DOHH2 (cell line): ENCODE data around the gene CNOT3.

Source experiments
- CTCF ChIP-seq: fragments of 200-600 bp; sonication (generic); IDR thresholded peaks from one replicate; pipeline ENCODE4 v1.5.1; 2014; ENCODE audit warnings: antibody characterized with exemption, mild to moderate bottlenecking, low read depth, low read length; ENCODE audit not compliant: poor library complexity, severe bottlenecking
- EZH2phosphoT487 ChIP-seq: fragments of 200-600 bp; sonication (generic); IDR thresholded peaks from 2 replicates; pipeline ENCODE4 v1.6.1; 2017; ENCODE audit warnings: borderline replicate concordance, mild to moderate bottlenecking, antibody characterized with exemption, low read length, moderate library complexity, mixed read lengths

- TF ChIP-seq CTCF = no peak
- no peak for TF ChIP-seq EZH2phosphoT487
Measured at GRCh38 chr19:54191811-54192453, 54.4 kb downstream of the CNOT3 start.
